ENCODE data around the gene CARD6. TPM values are rescaled to one million over a fixed set of nuclear protein-coding genes. Genes with fewer than 3 reads are reported as not detected.

The CARD6 gene
- total RNA-seq, 1 donor: 11.7 TPM

DNA sequence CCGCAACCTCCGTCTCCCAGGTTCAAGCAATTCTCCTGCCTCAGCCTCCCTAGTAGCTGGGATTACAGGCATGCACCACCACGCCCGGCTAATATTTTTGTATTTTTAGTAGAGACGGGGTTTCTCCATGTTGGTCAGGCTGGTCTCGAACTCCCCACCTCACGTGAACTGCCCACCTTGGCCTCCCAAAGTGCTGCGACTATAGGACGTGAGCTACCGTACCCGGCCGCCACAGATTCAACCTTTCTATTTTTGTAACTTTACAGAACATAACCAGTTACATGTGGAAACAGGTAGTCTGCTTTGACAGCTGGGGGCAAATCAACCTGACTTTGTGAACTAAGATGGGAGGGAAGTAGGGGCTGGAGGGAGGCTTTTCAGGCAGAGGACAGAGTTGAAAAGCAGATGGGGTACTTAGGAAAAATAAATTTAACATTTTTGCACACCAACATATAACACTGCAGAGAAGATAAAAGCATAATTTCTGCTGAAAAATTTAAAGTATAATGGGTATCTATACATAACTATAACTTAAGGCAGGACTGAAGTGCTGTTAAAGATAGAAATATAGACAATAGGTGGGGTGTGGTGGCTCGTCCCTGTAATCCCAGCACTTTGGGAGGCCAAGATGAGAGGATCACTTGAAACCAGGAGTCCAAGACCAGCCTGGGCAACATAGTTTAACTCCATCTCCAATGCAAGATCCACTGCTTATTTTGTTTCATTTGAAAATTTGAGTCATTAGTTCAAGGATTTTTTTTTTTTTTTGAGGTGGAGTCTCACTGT lies 11.2 kb upstream of the CARD6 start:
- no peak for DNase-seq (ENCODE audit: low read depth)
- TF ChIP-seq, protein P1, sequence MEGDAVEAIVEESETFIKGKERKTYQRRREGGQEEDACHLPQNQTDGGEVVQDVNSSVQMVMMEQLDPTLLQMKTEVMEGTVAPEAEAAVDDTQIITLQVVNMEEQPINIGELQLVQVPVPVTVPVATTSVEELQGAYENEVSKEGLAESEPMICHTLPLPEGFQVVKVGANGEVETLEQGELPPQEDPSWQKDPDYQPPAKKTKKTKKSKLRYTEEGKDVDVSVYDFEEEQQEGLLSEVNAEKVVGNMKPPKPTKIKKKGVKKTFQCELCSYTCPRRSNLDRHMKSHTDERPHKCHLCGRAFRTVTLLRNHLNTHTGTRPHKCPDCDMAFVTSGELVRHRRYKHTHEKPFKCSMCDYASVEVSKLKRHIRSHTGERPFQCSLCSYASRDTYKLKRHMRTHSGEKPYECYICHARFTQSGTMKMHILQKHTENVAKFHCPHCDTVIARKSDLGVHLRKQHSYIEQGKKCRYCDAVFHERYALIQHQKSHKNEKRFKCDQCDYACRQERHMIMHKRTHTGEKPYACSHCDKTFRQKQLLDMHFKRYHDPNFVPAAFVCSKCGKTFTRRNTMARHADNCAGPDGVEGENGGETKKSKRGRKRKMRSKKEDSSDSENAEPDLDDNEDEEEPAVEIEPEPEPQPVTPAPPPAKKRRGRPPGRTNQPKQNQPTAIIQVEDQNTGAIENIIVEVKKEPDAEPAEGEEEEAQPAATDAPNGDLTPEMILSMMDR (IDR thresholded peaks at IDR 0.05; ENCODE audit: insufficient read depth, low read depth, low read length): no peak
- no peak overlapping the region for H3K4me3 ChIP-seq (ENCODE audit: low read depth, low read length)

- TF ChIP-seq, protein P1 (IDR thresholded peaks at IDR 0.05; ENCODE audit: insufficient read depth, low read depth, low read length): no peak
- no peak overlapping the region for H3K4me3 ChIP-seq (ENCODE audit: low read depth, low read length)
- no peak for DNase-seq (ENCODE audit: low read depth)
Observed at GRCh38 chr5:40831346-40832210, 9.6 kb upstream of the CARD6 start.

GRCh38 chr5:40832345-40832744 lies 8.8 kb upstream of the CARD6 start:
- peak; percentile 40 for DNase-seq (ENCODE audit: low read depth)
- TF ChIP-seq, protein P1 (IDR thresholded peaks at IDR 0.05; ENCODE audit: insufficient read depth, low read depth, low read length): no peak
- H3K4me3 ChIP-seq (ENCODE audit: low read depth, low read length): peak overlapping the region; percentile 98

- H3K4me3 ChIP-seq (ENCODE audit: low read depth, low read length): peak overlapping the region; percentile 98
- TF ChIP-seq, protein P1 (IDR thresholded peaks at IDR 0.05; ENCODE audit: insufficient read depth, low read depth, low read length): no peak
- no peak for DNase-seq (ENCODE audit: low read depth)
Observed at GRCh38 chr5:40833712-40834229, 7.4 kb upstream of the CARD6 start.

GRCh38 chr5:40834391-40834848 lies 6.7 kb upstream of the CARD6 start:
- DNase-seq (ENCODE audit: low read depth): peak; percentile 60

More at GRCh38 chr5:40834391-40834848, 6.7 kb upstream of the CARD6 start:
- H3K4me3 ChIP-seq (ENCODE audit: low read depth, low read length): peak overlapping the region; percentile 98
- TF ChIP-seq, protein P1 (IDR thresholded peaks at IDR 0.05; ENCODE audit: insufficient read depth, low read depth, low read length): no peak

All from fibroblast of villous mesenchyme (primary cell).